H7 (cell line): ENCODE measurements around the gene LLGL2. TPM values are rescaled to one million over a fixed set of nuclear protein-coding genes. Genes with fewer than 3 reads are reported as not detected.

Experiments
- DNase-seq: peaks from one replicate; pipeline ENCODE4 v3.0.0; 2012
- H3K27me3 ChIP-seq: 2 replicates; pipeline ENCODE4 v1.6.0; 2011; ENCODE audit warnings: mild to moderate bottlenecking, low read length; ENCODE audit not compliant: control insufficient read depth, insufficient read depth
- H3K36me3 ChIP-seq: replicated peaks from 2 replicates; pipeline ENCODE4 v1.5.1; 2011; ENCODE audit warnings: low read length; ENCODE audit not compliant: control insufficient read depth, insufficient read depth
- H3K4me3 ChIP-seq: 2 replicates; pipeline ENCODE4 v1.5.1; 2011; ENCODE audit warnings: low read depth, mild to moderate bottlenecking, control low read depth, low read length, moderate library complexity; ENCODE audit not compliant: insufficient read depth
- total RNA-seq: library from RNA; depleted of rRNA; stranded (reverse); fragments of >200 nt; shearing (Covaris generic); gene quantifications from 2 replicates; pipeline ENCODE4 v1.2.3, GENCODE V29; 2014

Gene LLGL2
- total RNA-seq, 1 experiment from 2014 or later: 41.5 TPM

DNA sequence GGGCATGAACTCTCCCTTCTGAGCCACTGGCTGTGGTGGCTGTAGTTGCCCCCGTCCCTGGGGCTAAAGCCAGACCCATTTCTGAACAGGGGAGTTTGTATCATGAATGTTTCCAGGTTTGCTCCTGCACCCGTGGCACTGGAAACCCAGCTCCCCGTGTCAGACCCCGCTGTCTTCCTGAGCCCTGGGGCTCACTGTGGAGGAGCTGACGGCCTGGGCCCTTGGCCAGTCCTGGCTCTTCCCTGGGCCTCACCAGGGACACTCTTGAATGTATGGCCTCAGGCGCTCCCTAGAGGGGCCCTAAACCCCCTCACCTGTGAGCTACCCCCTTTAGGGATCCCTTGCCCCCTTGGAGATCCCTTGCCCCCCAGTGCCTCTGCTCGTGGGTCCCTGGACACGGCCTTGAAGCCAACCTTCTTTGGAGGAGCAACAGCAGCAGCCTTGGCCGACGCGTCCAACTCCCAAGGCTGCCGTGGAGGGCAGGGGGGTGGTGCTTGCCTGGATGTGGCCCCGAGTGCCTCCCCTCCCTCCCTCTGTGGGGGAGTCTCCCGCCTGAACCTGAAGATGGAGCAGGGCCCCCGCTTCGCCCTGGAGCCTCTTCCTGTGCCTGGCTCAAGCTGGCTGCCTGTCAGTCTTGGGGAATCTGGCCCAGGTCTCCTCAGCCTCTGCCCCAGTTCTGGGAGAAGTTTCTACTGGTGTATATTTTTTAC is 26.0 kb upstream of the LLGL2 start:
- H3K4me3 ChIP-seq: no peak overlapping the region
- H3K27me3 ChIP-seq: no peaks in the 10 kb centered on the region
- peaks cover 5% of the 10 kb centered on the region for H3K36me3 ChIP-seq
- no peak for DNase-seq

DNA sequence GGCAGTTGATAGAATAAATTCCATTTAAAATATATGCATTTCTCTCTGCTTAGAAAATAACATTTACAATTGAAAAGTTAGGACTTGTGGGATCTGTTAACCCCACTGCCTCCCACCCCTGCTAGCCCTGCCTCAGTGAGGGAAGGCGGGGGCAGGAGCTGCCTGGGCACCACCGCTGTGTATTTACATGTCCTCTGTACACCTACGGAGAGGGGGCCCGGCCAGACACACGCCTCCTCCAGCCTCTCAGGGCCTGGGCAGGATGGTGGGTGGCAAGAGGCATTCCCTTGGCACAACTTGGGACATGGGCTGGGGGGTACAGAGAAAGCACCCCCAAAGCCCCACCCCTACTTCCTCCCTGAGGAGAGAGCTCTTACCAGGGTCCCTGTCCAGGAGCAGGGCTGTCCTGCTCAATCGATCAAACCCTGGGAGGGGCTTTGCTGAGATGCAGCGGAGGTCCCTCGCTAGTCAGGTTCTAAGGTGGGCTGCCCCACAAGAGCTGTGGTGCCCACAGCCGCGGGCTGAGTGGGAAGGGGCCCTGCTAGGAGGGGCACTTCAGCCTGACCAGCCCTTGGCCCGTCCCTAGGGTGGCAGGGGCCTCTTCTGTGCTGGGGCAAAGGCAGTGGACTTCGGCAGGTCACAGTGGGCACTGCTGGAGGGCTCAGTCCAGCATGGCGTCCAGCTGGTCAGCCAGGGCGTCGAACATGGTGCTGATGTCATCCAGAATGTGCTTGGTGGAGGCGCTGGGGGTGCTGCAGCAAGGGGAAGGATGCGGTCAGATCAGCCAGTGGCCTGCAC is 24.9 kb upstream of the LLGL2 start:
- peaks cover 5% of the 10 kb centered on the region for H3K36me3 ChIP-seq
- H3K4me3 ChIP-seq: no peak overlapping the region
- H3K27me3 ChIP-seq: no peaks in the 10 kb centered on the region
- no peak for DNase-seq

DNA sequence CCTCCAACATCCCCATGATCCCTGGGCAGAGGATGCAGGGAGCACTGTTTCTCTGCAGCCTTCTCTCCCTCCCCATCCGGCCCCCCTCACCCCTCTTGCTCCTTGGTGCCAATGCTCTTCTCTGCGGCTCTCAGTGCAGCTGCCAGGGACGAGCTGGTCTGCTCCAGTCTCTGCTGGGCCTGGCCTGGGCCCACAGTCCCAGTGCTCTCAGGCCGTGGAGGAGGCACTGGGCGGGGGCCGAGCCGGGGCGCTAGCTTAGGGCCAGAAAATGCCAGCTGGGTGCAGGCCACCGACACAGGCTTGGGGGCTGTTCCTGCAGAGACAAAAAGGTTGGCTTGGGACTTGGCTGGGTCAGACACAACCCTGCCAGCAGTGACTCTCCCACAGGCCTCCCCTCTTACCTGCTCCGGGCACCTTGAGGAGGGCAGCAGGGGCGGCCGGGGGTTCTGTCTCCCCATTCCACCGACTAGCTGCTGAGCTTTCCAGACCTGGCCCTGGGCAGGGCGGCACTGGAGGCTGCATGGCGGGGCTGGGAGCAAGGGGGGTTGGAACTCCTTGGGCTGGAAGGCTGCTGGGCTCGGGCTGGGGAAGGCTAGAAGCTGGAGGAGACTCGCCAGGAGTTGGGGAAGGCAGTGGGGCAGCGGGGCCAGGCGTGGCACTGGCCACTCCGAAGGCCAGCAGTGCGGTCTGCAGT is 24.0 kb upstream of the LLGL2 start:
- peaks cover 5% of the 10 kb centered on the region for H3K36me3 ChIP-seq
- no peaks in the 10 kb centered on the region for H3K27me3 ChIP-seq
- H3K4me3 ChIP-seq: no peak overlapping the region
- no peak for DNase-seq

- DNase-seq: peak; percentile 78
- H3K4me3 ChIP-seq: no peak overlapping the region
- H3K27me3 ChIP-seq: no peaks in the 10 kb centered on the region
- H3K36me3 ChIP-seq: peaks cover 4% of the 10 kb centered on the region
Measured at GRCh38 chr17:75502072-75502720, 23.3 kb upstream of the LLGL2 start.

GRCh38 chr17:75502721-75503329 is 22.7 kb upstream of the LLGL2 start:
- no peak for DNase-seq
- Histone ChIP-seq H3K4me3 (no peak overlapping the region), H3K27me3 (no peaks in the 10 kb centered on the region), H3K36me3 (peaks cover 3% of the 10 kb centered on the region)

DNA sequence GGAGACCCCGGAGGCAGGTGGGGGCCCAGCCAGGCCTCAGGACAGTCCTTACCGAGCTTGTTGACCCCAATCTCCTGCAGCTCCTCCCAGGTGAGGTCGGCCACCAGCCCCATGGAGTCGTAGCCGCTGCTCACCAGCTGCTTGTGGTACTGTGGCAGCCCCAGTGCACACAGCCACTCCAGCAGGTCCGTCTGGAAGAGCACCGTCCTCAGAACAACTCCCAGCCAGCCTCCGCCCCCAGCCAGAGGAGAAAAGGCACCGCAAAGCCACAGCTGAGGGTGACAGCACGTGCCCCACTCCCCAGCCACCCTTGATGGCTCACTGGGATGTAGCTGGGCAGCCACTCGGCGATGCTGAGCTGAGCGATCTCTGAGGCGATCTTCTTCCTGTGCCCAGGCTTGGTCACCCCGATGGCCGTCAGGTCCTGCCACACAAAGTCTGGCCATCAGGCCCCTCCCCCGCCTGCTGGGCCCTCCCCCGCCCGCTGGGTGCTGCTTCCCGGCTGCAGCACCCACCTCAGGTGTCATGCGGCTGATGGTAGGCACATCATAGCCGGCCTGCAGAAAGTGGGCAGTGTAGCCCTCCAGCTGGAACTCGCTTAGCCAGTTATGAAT is 22.1 kb upstream of the LLGL2 start:
- no peaks in the 10 kb centered on the region; the same call in none of the 2 replicates for H3K36me3 ChIP-seq
- DNase-seq: no peak

DNA sequence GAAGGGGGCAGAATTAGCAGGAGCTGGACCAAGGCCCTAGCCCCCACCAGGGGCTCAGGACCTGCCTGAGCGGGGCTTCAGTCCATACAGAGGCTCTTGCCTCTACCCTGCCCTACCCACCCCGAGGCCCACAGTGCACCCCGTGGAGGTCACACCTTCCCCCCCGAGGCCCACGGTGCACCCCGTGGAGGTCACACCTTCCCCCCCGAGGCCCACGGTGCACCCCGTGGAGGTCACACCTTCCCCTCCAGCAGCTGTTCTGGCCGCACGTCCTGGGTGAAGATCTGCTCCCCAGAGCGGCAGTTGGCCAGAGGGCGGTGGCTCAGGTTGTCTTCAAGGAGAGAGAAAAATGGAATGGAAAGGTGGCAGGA is 21.5 kb upstream of the LLGL2 start:
- peaks cover 1% of the 10 kb centered on the region for H3K36me3 ChIP-seq
- H3K4me3 ChIP-seq: no peak overlapping the region
- H3K27me3 ChIP-seq: no peaks in the 10 kb centered on the region
- DNase-seq: no peak

More for the DNA sequence above, 22.1 kb upstream of the LLGL2 start:
- H3K4me3 ChIP-seq: no peak overlapping the region
- H3K27me3 ChIP-seq: no peaks in the 10 kb centered on the region

- peaks cover 2% of the 10 kb centered on the region for H3K36me3 ChIP-seq
- no peak overlapping the region for H3K4me3 ChIP-seq
- H3K27me3 ChIP-seq: no peaks in the 10 kb centered on the region
- peak; percentile 96 for DNase-seq
Measured at GRCh38 chr17:75504347-75505151, 20.9 kb upstream of the LLGL2 start.

GRCh38 chr17:75505152-75505409 is 20.4 kb upstream of the LLGL2 start:
- no peak for DNase-seq
- peaks cover 2% of the 10 kb centered on the region for H3K36me3 ChIP-seq
- H3K27me3 ChIP-seq: no peaks in the 10 kb centered on the region
- no peak overlapping the region for H3K4me3 ChIP-seq

- peaks cover 2% of the 10 kb centered on the region for H3K36me3 ChIP-seq
- no peaks in the 10 kb centered on the region for H3K27me3 ChIP-seq
- DNase-seq: no peak
- H3K4me3 ChIP-seq: no peak overlapping the region
Measured at GRCh38 chr17:75505640-75506039, 19.9 kb upstream of the LLGL2 start.

- H3K36me3 ChIP-seq: peaks cover 2% of the 10 kb centered on the region
- no peak overlapping the region for H3K4me3 ChIP-seq
- no peaks in the 10 kb centered on the region for H3K27me3 ChIP-seq
- no peak for DNase-seq
Measured at GRCh38 chr17:75506134-75506533, 19.4 kb upstream of the LLGL2 start.

DNA sequence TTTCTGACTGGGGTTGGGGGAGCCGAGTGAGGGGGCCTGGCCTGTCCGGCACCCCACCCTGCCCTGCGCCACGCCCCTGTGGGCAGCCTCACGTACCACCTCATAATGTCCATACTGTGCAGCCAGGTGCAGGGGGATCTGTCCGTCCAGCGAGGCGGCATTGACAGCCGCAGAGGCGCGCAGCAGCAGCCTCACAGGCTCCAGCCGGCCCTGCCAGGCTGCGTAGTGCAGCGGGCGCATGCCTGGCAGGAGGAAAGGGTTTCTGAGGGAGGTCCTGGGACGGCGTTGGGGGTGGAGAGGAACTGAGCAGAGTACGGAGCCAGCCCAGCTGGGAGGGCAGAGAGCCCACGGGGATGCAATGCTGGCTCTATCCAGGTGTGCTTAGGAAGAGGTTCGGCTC is 18.6 kb upstream of the LLGL2 start:
- Histone ChIP-seq H3K27me3 (no peaks in the 10 kb centered on the region), H3K36me3 (peaks cover 2% of the 10 kb centered on the region), H3K4me3 (no peak overlapping the region)
- DNase-seq: no peak
